ENCODE results near the gene VANGL2. TPM values are rescaled to one million over a fixed set of nuclear protein-coding genes. Genes with fewer than 3 reads are reported as not detected.

The VANGL2 gene
- total RNA-seq, 1 donor from 2014 or later, result 2.1 TPM

- Histone ChIP-seq H3K9ac (ENCODE audit: low read depth in 1 of 3, low read length in 3 of 3) (no peak overlapping the region), H3K36me3 (ENCODE audit: control insufficient read depth in 3 of 3, insufficient read depth in 3 of 3, low read length in 3 of 3) (peaks cover 0 to 3% (median 3%) of the 10 kb centered on the region in 3 donors), H3K4me3 (ENCODE audit: low read length in 3 of 3) (no peak overlapping the region), H3K27ac (ENCODE audit: low read depth, low read length) (no peak overlapping the region), H3K9me3 (ENCODE audit: control insufficient read depth in 3 of 3, low read length in 3 of 3) (no peaks in the 10 kb centered on the region), H3K27me3 (ENCODE audit: control insufficient read depth in 3 of 3, insufficient read depth in 3 of 3, low read length in 3 of 3) (no peaks in the 10 kb centered on the region), H3K4me1 (ENCODE audit: control insufficient read depth in 3 of 3, insufficient read depth in 3 of 3, low read length in 3 of 3) (no peaks in the 10 kb centered on the region)
Measured at GRCh38 chr1:160420881-160421842, 20.8 kb downstream of the VANGL2 start.

GRCh38 chr1:160421881-160422280 is 21.5 kb downstream of the VANGL2 start:
- no peaks in the 10 kb centered on the region for H3K27me3 ChIP-seq (ENCODE audit: control insufficient read depth in 3 of 3, insufficient read depth in 3 of 3, low read length in 3 of 3)
- no peak overlapping the region for H3K4me3 ChIP-seq (ENCODE audit: low read length in 3 of 3)
- H3K27ac ChIP-seq (ENCODE audit: low read depth, low read length), result no peak overlapping the region
- no peaks in the 10 kb centered on the region for H3K4me1 ChIP-seq (ENCODE audit: control insufficient read depth in 3 of 3, insufficient read depth in 3 of 3, low read length in 3 of 3)
- no peaks in the 10 kb centered on the region for H3K9me3 ChIP-seq (ENCODE audit: control insufficient read depth in 3 of 3, low read length in 3 of 3)
- no peak overlapping the region for H3K9ac ChIP-seq (ENCODE audit: low read depth in 1 of 3, low read length in 3 of 3)
- H3K36me3 ChIP-seq (ENCODE audit: control insufficient read depth in 3 of 3, insufficient read depth in 3 of 3, low read length in 3 of 3), result peaks cover 0 to 3% (median 3%) of the 10 kb centered on the region in 3 donors

- no peak overlapping the region for H3K27ac ChIP-seq (ENCODE audit: low read depth, low read length)
- no peak overlapping the region for H3K4me3 ChIP-seq (ENCODE audit: low read length in 3 of 3)
- no peaks in the 10 kb centered on the region for H3K4me1 ChIP-seq (ENCODE audit: control insufficient read depth in 3 of 3, insufficient read depth in 3 of 3, low read length in 3 of 3)
- peaks cover 0 to 5% (median 3%) of the 10 kb centered on the region in 3 donors for H3K36me3 ChIP-seq (ENCODE audit: control insufficient read depth in 3 of 3, insufficient read depth in 3 of 3, low read length in 3 of 3)
- H3K27me3 ChIP-seq (ENCODE audit: control insufficient read depth in 3 of 3, insufficient read depth in 3 of 3, low read length in 3 of 3), result no peaks in the 10 kb centered on the region
- no peaks in the 10 kb centered on the region for H3K9me3 ChIP-seq (ENCODE audit: control insufficient read depth in 3 of 3, low read length in 3 of 3)
- no peak overlapping the region for H3K9ac ChIP-seq (ENCODE audit: low read depth in 1 of 3, low read length in 3 of 3)
Measured at GRCh38 chr1:160423966-160424365, 23.6 kb downstream of the VANGL2 start.

GRCh38 chr1:160425847-160426246 is 25.5 kb downstream of the VANGL2 start:
- Histone ChIP-seq H3K27me3 (ENCODE audit: control insufficient read depth in 3 of 3, insufficient read depth in 3 of 3, low read length in 3 of 3) (no peaks in the 10 kb centered on the region), H3K9ac (ENCODE audit: low read depth in 1 of 3, low read length in 3 of 3) (no peak overlapping the region), H3K36me3 (ENCODE audit: control insufficient read depth in 3 of 3, insufficient read depth in 3 of 3, low read length in 3 of 3) (peaks cover 0 to 5% (median 3%) of the 10 kb centered on the region in 3 donors), H3K9me3 (ENCODE audit: control insufficient read depth in 3 of 3, low read length in 3 of 3) (no peaks in the 10 kb centered on the region), H3K4me3 (ENCODE audit: low read length in 3 of 3) (no peak overlapping the region), H3K4me1 (ENCODE audit: control insufficient read depth in 3 of 3, insufficient read depth in 3 of 3, low read length in 3 of 3) (no peaks in the 10 kb centered on the region), H3K27ac (ENCODE audit: low read depth, low read length) (no peak overlapping the region)

- no peak overlapping the region for H3K9ac ChIP-seq (ENCODE audit: low read depth in 1 of 3, low read length in 3 of 3)
- H3K4me3 ChIP-seq (ENCODE audit: low read length in 3 of 3), result no peak overlapping the region
- peaks cover 0 to 5% (median 0%) of the 10 kb centered on the region in 3 donors for H3K36me3 ChIP-seq (ENCODE audit: control insufficient read depth in 3 of 3, insufficient read depth in 3 of 3, low read length in 3 of 3)
- no peak overlapping the region for H3K27ac ChIP-seq (ENCODE audit: low read depth, low read length)
- no peaks in the 10 kb centered on the region for H3K4me1 ChIP-seq (ENCODE audit: control insufficient read depth in 3 of 3, insufficient read depth in 3 of 3, low read length in 3 of 3)
- no peaks in the 10 kb centered on the region for H3K27me3 ChIP-seq (ENCODE audit: control insufficient read depth in 3 of 3, insufficient read depth in 3 of 3, low read length in 3 of 3)
- no peaks in the 10 kb centered on the region for H3K9me3 ChIP-seq (ENCODE audit: control insufficient read depth in 3 of 3, low read length in 3 of 3)
Measured at GRCh38 chr1:160427625-160428024, 27.3 kb downstream of the VANGL2 start.

- no peak overlapping the region for H3K4me3 ChIP-seq (ENCODE audit: low read length in 3 of 3)
- peaks cover 0 to 5% (median 0%) of the 10 kb centered on the region in 3 donors for H3K36me3 ChIP-seq (ENCODE audit: control insufficient read depth in 3 of 3, insufficient read depth in 3 of 3, low read length in 3 of 3)
- no peaks in the 10 kb centered on the region for H3K4me1 ChIP-seq (ENCODE audit: control insufficient read depth in 3 of 3, insufficient read depth in 3 of 3, low read length in 3 of 3)
- H3K9me3 ChIP-seq (ENCODE audit: control insufficient read depth in 3 of 3, low read length in 3 of 3), result no peaks in the 10 kb centered on the region
- no peak overlapping the region for H3K27ac ChIP-seq (ENCODE audit: low read depth, low read length)
- H3K9ac ChIP-seq (ENCODE audit: low read depth in 1 of 3, low read length in 3 of 3), result no peak overlapping the region
- no peaks in the 10 kb centered on the region for H3K27me3 ChIP-seq (ENCODE audit: control insufficient read depth in 3 of 3, insufficient read depth in 3 of 3, low read length in 3 of 3)
Measured at GRCh38 chr1:160428053-160428452, 27.7 kb downstream of the VANGL2 start.

- H3K27ac ChIP-seq (ENCODE audit: low read depth, low read length), result no peak overlapping the region
- no peak overlapping the region for H3K9ac ChIP-seq (ENCODE audit: low read depth in 1 of 3, low read length in 3 of 3)
- H3K4me1 ChIP-seq (ENCODE audit: control insufficient read depth in 3 of 3, insufficient read depth in 3 of 3, low read length in 3 of 3), result no peaks in the 10 kb centered on the region
- H3K36me3 ChIP-seq (ENCODE audit: control insufficient read depth in 3 of 3, insufficient read depth in 3 of 3, low read length in 3 of 3), result peaks cover 0 to 5% (median 0%) of the 10 kb centered on the region in 3 donors
- H3K9me3 ChIP-seq (ENCODE audit: control insufficient read depth in 3 of 3, low read length in 3 of 3), result no peaks in the 10 kb centered on the region
- H3K27me3 ChIP-seq (ENCODE audit: control insufficient read depth in 3 of 3, insufficient read depth in 3 of 3, low read length in 3 of 3), result no peaks in the 10 kb centered on the region
- no peak overlapping the region for H3K4me3 ChIP-seq (ENCODE audit: low read length in 3 of 3)
Measured at GRCh38 chr1:160428655-160429054, 28.3 kb downstream of the VANGL2 start.

- Histone ChIP-seq H3K36me3 (ENCODE audit: control insufficient read depth in 3 of 3, insufficient read depth in 3 of 3, low read length in 3 of 3) (peaks cover 0 to 5% (median 0%) of the 10 kb centered on the region in 3 donors), H3K9me3 (ENCODE audit: control insufficient read depth in 3 of 3, low read length in 3 of 3) (no peaks in the 10 kb centered on the region), H3K4me1 (ENCODE audit: control insufficient read depth in 3 of 3, insufficient read depth in 3 of 3, low read length in 3 of 3) (no peaks in the 10 kb centered on the region), H3K4me3 (ENCODE audit: low read length in 3 of 3) (no peak overlapping the region), H3K27ac (ENCODE audit: low read depth, low read length) (no peak overlapping the region), H3K9ac (ENCODE audit: low read depth in 1 of 3, low read length in 3 of 3) (no peak overlapping the region), H3K27me3 (ENCODE audit: control insufficient read depth in 3 of 3, insufficient read depth in 3 of 3, low read length in 3 of 3) (no peaks in the 10 kb centered on the region)
Measured at GRCh38 chr1:160429125-160429561, 28.8 kb downstream of the VANGL2 start.

GRCh38 chr1:160429702-160430535 is 29.6 kb downstream of the VANGL2 start:
- no peak overlapping the region for H3K4me3 ChIP-seq (ENCODE audit: low read length in 3 of 3)
- no peaks in the 10 kb centered on the region for H3K27me3 ChIP-seq (ENCODE audit: control insufficient read depth in 3 of 3, insufficient read depth in 3 of 3, low read length in 3 of 3)
- H3K9ac ChIP-seq (ENCODE audit: low read depth in 1 of 3, low read length in 3 of 3), result no peak overlapping the region
- no peaks in the 10 kb centered on the region for H3K4me1 ChIP-seq (ENCODE audit: control insufficient read depth in 3 of 3, insufficient read depth in 3 of 3, low read length in 3 of 3)
- peaks cover 0 to 2% (median 0%) of the 10 kb centered on the region in 3 donors for H3K36me3 ChIP-seq (ENCODE audit: control insufficient read depth in 3 of 3, insufficient read depth in 3 of 3, low read length in 3 of 3)
- no peaks in the 10 kb centered on the region for H3K9me3 ChIP-seq (ENCODE audit: control insufficient read depth in 3 of 3, low read length in 3 of 3)
- H3K27ac ChIP-seq (ENCODE audit: low read depth, low read length), result no peak overlapping the region
